WTC11 (cell line): Measurements from ENCODE around the gene CLGN.

ENCODE experiments used
- ATF2 ChIP-seq: sonication (generic); formaldehyde crosslinking; IDR thresholded peaks from 2 replicates; pipeline ENCODE4 v1.8.1; 2022; ENCODE audit warnings: low read depth, missing genetic modification reagents, borderline replicate concordance
- CBFB ChIP-seq: sonication (generic); formaldehyde crosslinking; IDR thresholded peaks from 2 replicates; pipeline ENCODE4 v1.8.1; 2022; ENCODE audit warnings: mild to moderate bottlenecking, low read depth, missing genetic modification reagents
- CREB1 ChIP-seq: sonication (generic); formaldehyde crosslinking; IDR thresholded peaks from 2 replicates; pipeline ENCODE4 v1.8.0; 2023; ENCODE audit warnings: mild to moderate bottlenecking, missing genetic modification reagents
- CTCF ChIP-seq: fragments of 200-600 bp; IDR thresholded peaks from 2 replicates; pipeline ENCODE4 v1.8.0; 2022; ENCODE audit warnings: antibody characterized with exemption
- HMGA2 ChIP-seq: fragments of 250-450 bp; sonication (Bioruptor Pico); IDR thresholded peaks from 2 replicates; pipeline ENCODE4 v1.4.0; 2021; ENCODE audit warnings: mild to moderate bottlenecking, moderate library complexity
- JUN ChIP-seq: sonication (generic); formaldehyde crosslinking; IDR thresholded peaks from 2 replicates; pipeline ENCODE4 v1.8.0; 2023; ENCODE audit warnings: mild to moderate bottlenecking, missing genetic modification reagents
- MLX ChIP-seq: sonication (generic); formaldehyde crosslinking; IDR thresholded peaks from 2 replicates; pipeline ENCODE4 v1.8.1; 2023; ENCODE audit warnings: mild to moderate bottlenecking, missing genetic modification reagents, moderate library complexity
- NFATC4 ChIP-seq: fragments of 250-450 bp; sonication (Bioruptor Pico); IDR thresholded peaks from 2 replicates; pipeline ENCODE4 v1.9.0; 2021; ENCODE audit warnings: mild to moderate bottlenecking
- NR2C2 ChIP-seq: sonication (generic); formaldehyde crosslinking; IDR thresholded peaks from 2 replicates; pipeline ENCODE4 v1.8.0; 2022; ENCODE audit warnings: mild to moderate bottlenecking, missing genetic modification reagents
- ZNF263 ChIP-seq: sonication (generic); formaldehyde crosslinking; IDR thresholded peaks from 2 replicates; pipeline ENCODE4 v1.8.1; 2022; ENCODE audit warnings: low read depth, mild to moderate bottlenecking, moderate library complexity, missing genetic modification reagents
- ZNF423 ChIP-seq: fragments of 250-450 bp; sonication (Bioruptor Pico); IDR thresholded peaks from 2 replicates; pipeline ENCODE4 v2.1.2; 2022; ENCODE audit warnings: mild to moderate bottlenecking, moderate library complexity

- TF ChIP-seq CTCF (no peak), NFATC4 (CRISPR knock-in tag) (no peak), HMGA2 (CRISPR knock-in tag) (no peak), MLX (no peak), ZNF423 (CRISPR knock-in tag) (no peak), JUN (CRISPR knock-in tag) (no peak), CBFB (CRISPR knock-in tag) (no peak), ATF2 (CRISPR knock-in tag) (no peak), ZNF263 (CRISPR knock-in tag) (no peak), CREB1 (no peak), NR2C2 (CRISPR knock-in tag) (no peak)
Observed at GRCh38 chr4:140361099-140361498, 66.3 kb downstream of the CLGN start.
